CD4-positive, alpha-beta T cell (primary cell): ENCODE results near the gene ANGEL1. TPM values are rescaled to one million over a fixed set of nuclear protein-coding genes. Genes with fewer than 3 reads are reported as not detected.

Experiments
- ATAC-seq: fragments of 200-7000 bp; cut with Tn5 transposase; one replicate; pipeline ENCODE4 v1.10.0; 2022; ENCODE audit warnings: mild to moderate bottlenecking; ENCODE audit not compliant: poor library complexity
- CTCF ChIA-PET: fragments of 350-600 bp; sonication (Branson Sonifier 250); formaldehyde crosslinking; loops from one replicate; lab custom pipeline; 2021; ENCODE audit warnings: antibody characterized with exemption, inconsistent platforms; lab: Charles Lee
- POLR2A ChIA-PET: fragments of 350-600 bp; sonication (Branson Sonifier 250); formaldehyde crosslinking; loops from one replicate; lab custom pipeline; 2021; ENCODE audit warnings: antibody characterized with exemption, inconsistent platforms; lab: Charles Lee
- DNase-seq, 14 experiments: peaks; one replicate each; pipeline ENCODE4 v3.0.0-alpha.2; 2013 to 2020; ENCODE audit warnings: mixed read lengths in 2 of 14
- H3K27ac ChIP-seq, 2 donors: one replicate each; pipeline versions ENCODE4 v1.5.1 to v1.7.0; 2013; ENCODE audit warnings: low read length in 2 of 2, low read depth in 1 of 2, mild to moderate bottlenecking in 1 of 2
- H3K27me3 ChIP-seq, 2 experiments: 1 replicate in 1 of 2; 2 replicates in 1 of 2; pipeline versions ENCODE4 v1.6.1 to v1.7.0; 2013; ENCODE audit warnings: low read length in 2 of 2, control low read depth in 1 of 2, mild to moderate bottlenecking in 1 of 2, moderate library complexity in 1 of 2; ENCODE audit not compliant: insufficient read depth in 2 of 2, control insufficient read depth in 1 of 2
- H3K36me3 ChIP-seq: one replicate; pipeline ENCODE4 v1.6.1; 2013; ENCODE audit warnings: low read length, control low read depth; ENCODE audit not compliant: insufficient read depth
- H3K4me1 ChIP-seq: one replicate; pipeline ENCODE4 v1.6.1; 2013; ENCODE audit warnings: low read length, control low read depth; ENCODE audit not compliant: insufficient read depth
- H3K4me3 ChIP-seq: one replicate; pipeline ENCODE4 v1.5.1; 2013; ENCODE audit warnings: mild to moderate bottlenecking, low read length, moderate library complexity
- H3K9me3 ChIP-seq, 2 experiments: 1 replicate in 1 of 2; 2 replicates in 1 of 2; pipeline versions ENCODE4 v1.6.1 to v1.7.0; 2013; ENCODE audit warnings: low read length in 2 of 2, mild to moderate bottlenecking in 2 of 2, control low read depth in 1 of 2, moderate library complexity in 1 of 2; ENCODE audit not compliant: control insufficient read depth in 1 of 2, insufficient read depth in 1 of 2
- H3K27ac Mint-ChIP-seq: one replicate; pipeline ENCODE4 v1.8.0; 2020; ENCODE audit warnings: mixed read lengths
- H3K27me3 Mint-ChIP-seq: one replicate; pipeline ENCODE4 v1.8.0; 2021; ENCODE audit warnings: mixed read lengths
- H3K36me3 Mint-ChIP-seq: one replicate; pipeline ENCODE4 v1.8.0; 2021; ENCODE audit warnings: low read depth, mixed read lengths
- H3K4me1 Mint-ChIP-seq: one replicate; pipeline ENCODE4 v1.8.0; 2021; ENCODE audit warnings: low read depth, mixed read lengths
- H3K4me3 Mint-ChIP-seq: one replicate; pipeline ENCODE4 v1.8.0; 2020; ENCODE audit warnings: mild to moderate bottlenecking, mixed read lengths
- H3K9me3 Mint-ChIP-seq: one replicate; pipeline ENCODE4 v1.8.0; 2020; ENCODE audit warnings: mixed read lengths
- CTCF ChIP-seq: fragments of 200-600 bp; IDR thresholded peaks from one replicate; pipeline ENCODE4 v1.8.0; 2022; ENCODE audit warnings: antibody characterized with exemption, mild to moderate bottlenecking
- intact Hi-C, 2 experiments: fragments of 100-400 bp; cut with DNase I in 1 of 2; cut with micrococcal nuclease in 1 of 2; formaldehyde crosslinking; loops; one replicate each; pipeline versions ENCODE4 v1.15.1 to v1.9.0; 2023 to 2025; cut with DNase I, micrococcal nuclease
- polyA plus RNA-seq, 2 donors: library from polyadenylated mRNA; unstranded; fragments of 120-200 nt; gene quantifications; one replicate each; pipeline ENCODE4 v1.2.1, GENCODE V29; 2013
- total RNA-seq, 174 experiments: library from RNA in 2 of 174; stranded (reverse) in 2 of 174; gene quantifications; one replicate each; pipeline ENCODE4 v1.2.3 and lab custom pipeline; 2021 to 2026

The ANGEL1 gene
- total RNA-seq (10 to 100 TPM; 10.1 to 10.4 TPM), total RNA-seq (lab: John Stamatoyannopoulos, UW) (17.2 to 53.5 (median 32.8) reads per million in 172 experiments)
- 13.3 TPM for polyA plus RNA-seq (2013, experiment 1 of 2)
- polyA plus RNA-seq (2013, experiment 2 of 2): 16.0 TPM

GRCh38 chr14:76812422-76813383 lies at the start of gene ANGEL1:
ANGEL1 (minus strand) TSS chr14:76812882; CDS start chr14:76812827, 55 bp downstream.
- H3K36me3 Mint-ChIP-seq: peaks cover 35% of the 10 kb centered on the region
- Histone ChIP-seq H3K4me3 (peak within 1 kb of the TSS; percentile 84), H3K27ac (peak within 1 kb of the TSS; percentile 67 to 85), H3K27me3 (no peaks in the 10 kb centered on the region), H3K9me3 (no peaks in the 10 kb centered on the region), H3K36me3 (peaks cover 15% of the 10 kb centered on the region), H3K4me1 (peaks cover 28% of the 10 kb centered on the region)
- no peak for TF ChIP-seq CTCF
- ATAC-seq (peak; percentile 90), DNase-seq (peak; percentile 94 to 99 (median 98))
- peaks cover 35% of the 10 kb centered on the region for H3K4me1 Mint-ChIP-seq
- peak within 1 kb of the TSS; percentile 97 for H3K4me3 Mint-ChIP-seq
- no peaks in the 10 kb centered on the region for H3K27me3 Mint-ChIP-seq
- H3K27ac Mint-ChIP-seq: peak within 1 kb of the TSS; percentile 96
- CTCF ChIA-PET: interaction anchor here (1.4 to 1.8 kb wide), 2 partner anchors 28 to 102 kb away, joined by 4 to 7 read pairs; no protein-coding TSS in a partner anchor
- intact Hi-C loops: loop anchor here in 1 of 2 experiments (1.0 to 10.0 kb wide), 6 partner anchors 286 to 825 kb away; partner anchors contain the start of genes AHSA1, CIPC, IFT43 and SAMD15
- POLR2A ChIA-PET: interaction anchor here (0.6 to 1.9 kb wide), 14 partner anchors 28 to 1038 kb away, joined by 3 to 7 read pairs (median 3); partner anchors contain the start of genes CIPC, SAMD15, TMED8 and VASH1
- H3K9me3 Mint-ChIP-seq: no peaks in the 10 kb centered on the region

DNA sequence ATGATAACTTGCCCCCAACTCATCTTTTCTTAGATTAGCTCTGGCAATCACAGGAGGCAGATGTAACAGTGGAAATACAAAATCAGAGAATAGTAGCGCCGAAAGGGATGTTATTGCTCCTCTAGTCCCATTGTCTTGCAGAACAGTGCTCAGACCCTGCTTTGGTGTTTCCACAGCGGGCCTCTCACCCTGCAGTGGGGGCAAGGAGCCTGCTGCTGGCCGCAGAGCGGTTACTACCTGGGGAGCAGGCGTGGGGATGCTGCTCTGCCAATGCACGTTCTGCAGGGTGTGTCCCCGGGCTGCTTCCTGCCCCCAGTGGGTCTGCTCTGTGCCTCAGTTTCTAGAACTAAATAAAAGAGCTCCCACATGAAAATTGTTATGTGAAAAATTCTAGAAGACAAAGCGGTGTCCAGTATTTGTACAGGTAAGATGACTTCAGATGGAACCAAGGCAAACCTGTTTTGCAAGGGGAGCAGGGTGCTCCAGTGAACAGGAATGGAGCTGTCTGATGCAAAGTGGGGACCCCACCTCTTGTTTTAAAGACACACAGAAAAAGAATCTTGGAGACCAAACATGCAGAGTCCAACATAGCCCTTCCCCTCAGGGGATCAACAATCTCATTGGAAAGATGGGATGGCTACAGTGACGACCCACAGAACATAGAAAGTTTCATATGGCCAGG lies 49.0 kb upstream of the ANGEL1 start:
- Mint-ChIP-seq H3K27ac (no peak overlapping the region), H3K27me3 (no peaks in the 10 kb centered on the region), H3K4me1 (peaks cover 39% of the 10 kb centered on the region), H3K4me3 (no peak overlapping the region), H3K9me3 (no peaks in the 10 kb centered on the region), H3K36me3 (no peaks in the 10 kb centered on the region)
- Histone ChIP-seq H3K4me1 (peaks cover 16% of the 10 kb centered on the region), H3K9me3 (no peaks in the 10 kb centered on the region), H3K27ac (no peak overlapping the region), H3K27me3 (peaks cover 0 to 2% of the 10 kb centered on the region in 2 experiments), H3K36me3 (no peaks in the 10 kb centered on the region), H3K4me3 (no peak overlapping the region)
- intact Hi-C loops: no loop called here
- POLR2A ChIA-PET: no interaction called here
- CTCF ChIA-PET: interaction anchor here (0.6 kb wide), 1 partner anchor 1544 kb away, joined by 3 read pairs; no protein-coding TSS in a partner anchor
- no peak for TF ChIP-seq CTCF
- no peak for DNase-seq
- no peak for ATAC-seq

DNA sequence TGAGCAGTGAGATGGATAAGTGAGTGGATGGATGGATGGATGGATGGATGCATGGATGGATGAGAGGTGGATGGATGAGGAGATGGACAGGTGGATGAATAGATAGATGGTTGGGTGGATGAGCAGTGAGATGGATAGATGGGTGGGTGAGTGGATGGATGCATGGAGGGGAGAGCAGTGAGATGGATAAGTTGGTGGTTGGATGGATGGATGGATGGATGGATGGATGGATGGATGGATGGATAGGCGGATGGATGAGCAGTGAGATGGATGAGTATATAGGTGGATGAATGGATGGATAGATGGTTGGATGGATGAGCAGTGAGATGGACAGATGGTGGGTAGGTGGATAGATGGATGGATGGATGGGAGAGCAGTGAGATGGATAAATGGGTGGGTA lies 44.1 kb upstream of the ANGEL1 start:
- Mint-ChIP-seq H3K27me3 (peaks cover 10% of the 10 kb centered on the region), H3K27ac (no peak overlapping the region)
- POLR2A ChIA-PET: no interaction called here

More for the DNA sequence above, 44.1 kb upstream of the ANGEL1 start:
- Histone ChIP-seq H3K27ac (no peak overlapping the region), H3K36me3 (no peaks in the 10 kb centered on the region), H3K27me3 (peaks cover 0 to 5% of the 10 kb centered on the region in 2 experiments), H3K9me3 (no peaks in the 10 kb centered on the region), H3K4me3 (no peak overlapping the region), H3K4me1 (no peaks in the 10 kb centered on the region)
- intact Hi-C loops: loop anchor here in 1 of 2 experiments (10.0 kb wide), 1 partner anchor 142 kb away; no protein-coding TSS in a partner anchor
- ATAC-seq (no peak), DNase-seq (no peak)
- H3K36me3 Mint-ChIP-seq: no peaks in the 10 kb centered on the region
- no peak for TF ChIP-seq CTCF
- no peaks in the 10 kb centered on the region for H3K4me1 Mint-ChIP-seq
- no peak overlapping the region for H3K4me3 Mint-ChIP-seq
- CTCF ChIA-PET: no interaction called here
- H3K9me3 Mint-ChIP-seq: no peaks in the 10 kb centered on the region
